ENCODE results near the gene CSF2.

Gene CSF2

GRCh38 chr5:132073231-132074013, at the start of gene CSF2:
Gene CSF2 (plus strand): TSS chr5:132073789. CDS start chr5:132073824, 35 bp downstream.
- no peak for DNase-seq (ENCODE audit: low read depth)

GRCh38 chr5:132024117-132024435, 49.5 kb upstream of the CSF2 start:
- no peak for DNase-seq (ENCODE audit: low read depth)

GRCh38 chr5:132024789-132025402, 48.7 kb upstream of the CSF2 start:
- no peak for DNase-seq (ENCODE audit: low read depth)

- DNase-seq (ENCODE audit: low read depth), result no peak
Measured at GRCh38 chr5:132025403-132025971, 48.1 kb upstream of the CSF2 start.

GRCh38 chr5:132026516-132027008, 47.0 kb upstream of the CSF2 start:
- no peak for DNase-seq (ENCODE audit: low read depth)

DNA sequence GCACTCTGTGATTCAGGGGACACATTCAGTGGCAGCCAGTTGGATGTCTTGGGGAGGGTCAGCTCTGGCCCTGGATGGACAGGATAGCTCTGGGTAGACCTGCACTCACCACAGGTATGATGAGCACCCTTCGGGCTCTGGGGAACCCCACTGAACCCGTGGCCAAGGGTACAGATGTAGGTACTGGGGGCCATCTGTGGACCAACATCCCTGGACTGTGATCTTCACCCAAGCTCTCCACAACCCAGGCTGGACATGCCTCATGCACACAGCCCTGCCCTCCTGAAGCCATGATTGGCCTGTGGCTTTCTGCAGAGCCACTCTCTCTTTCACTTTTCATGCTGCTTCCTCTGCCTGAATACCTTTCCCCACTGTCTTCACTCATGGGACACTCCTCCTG, 46.6 kb upstream of the CSF2 start:
- no peak for DNase-seq (ENCODE audit: low read depth)

GRCh38 chr5:132029609-132030330, 43.8 kb upstream of the CSF2 start:
- no peak for DNase-seq (ENCODE audit: low read depth)

DNA sequence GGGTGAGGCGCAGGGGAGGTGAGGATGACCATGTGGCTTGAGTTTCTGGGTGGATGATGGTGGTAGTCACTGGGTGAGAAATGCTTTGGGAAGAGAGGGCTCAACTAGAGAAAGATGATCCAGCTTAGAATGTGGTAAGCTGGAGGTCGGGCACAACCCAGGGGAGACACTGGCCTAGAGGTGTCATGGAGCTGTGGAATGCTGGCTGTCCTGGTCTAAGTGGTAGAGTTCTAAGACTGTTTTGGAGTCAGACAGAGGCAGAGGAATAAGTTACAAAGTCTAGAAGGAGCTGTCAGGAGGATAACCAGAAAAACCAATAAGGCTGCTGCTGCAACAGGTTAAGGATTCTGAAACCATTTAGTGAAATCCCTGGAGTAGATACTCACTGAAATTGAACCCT, 43.0 kb upstream of the CSF2 start:
- DNase-seq (ENCODE audit: low read depth), result no peak

DNA sequence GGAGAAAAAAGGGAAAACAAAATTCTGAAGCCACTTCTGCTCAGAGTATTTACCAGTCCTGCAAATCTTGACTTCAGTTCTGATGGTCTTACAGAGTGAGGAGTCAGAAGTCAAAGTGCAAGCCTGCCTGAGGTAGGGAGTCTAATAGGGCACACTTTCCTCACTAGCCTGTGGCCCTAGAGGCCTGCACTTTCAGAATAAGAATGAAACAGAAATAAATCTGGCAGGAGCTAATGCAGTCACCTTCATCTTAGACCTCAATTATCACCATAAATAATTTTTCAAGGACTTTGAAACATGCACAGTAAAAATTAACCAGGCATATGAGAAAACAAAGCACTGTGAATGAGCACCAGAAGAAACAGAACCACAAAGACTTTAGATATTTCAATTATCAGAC, 41.4 kb upstream of the CSF2 start:
- DNase-seq (ENCODE audit: low read depth), result no peak

DNA sequence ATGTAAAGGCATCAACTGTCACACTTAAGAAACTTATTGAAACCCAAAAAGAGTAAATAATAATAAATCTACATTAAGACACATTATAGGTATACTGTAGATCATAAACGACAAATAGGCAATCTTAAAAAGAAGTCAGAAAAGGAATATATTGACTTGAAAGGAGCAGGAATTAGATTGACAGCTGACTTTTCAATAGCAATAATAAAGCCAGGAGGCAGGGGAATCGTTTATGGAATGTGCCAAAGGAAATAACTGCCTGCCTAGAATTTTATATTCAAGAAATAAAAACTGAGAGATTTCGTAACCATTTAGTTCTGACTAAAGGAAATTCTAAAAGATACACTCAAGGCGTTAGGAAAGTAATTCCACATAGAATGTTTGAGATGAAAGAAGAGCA, 40.5 kb upstream of the CSF2 start:
- no peak for DNase-seq (ENCODE audit: low read depth)

DNA sequence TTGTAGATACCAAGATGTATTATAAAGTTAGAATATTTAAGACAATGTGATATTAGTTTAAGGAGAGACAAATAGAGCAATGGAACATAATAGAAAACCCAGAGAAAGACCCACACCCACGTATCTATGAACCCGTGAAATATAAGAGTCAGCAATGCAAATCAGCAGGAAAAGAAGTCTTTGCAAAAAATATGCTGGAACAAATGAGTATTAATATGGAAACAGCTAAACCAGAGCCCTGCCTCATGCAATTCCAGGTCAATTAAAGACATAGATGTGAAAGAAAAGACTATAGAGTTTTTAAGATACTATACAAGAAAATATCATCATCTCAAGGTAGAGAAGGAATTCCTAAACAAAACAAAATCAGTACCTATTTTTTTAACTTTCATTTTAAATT, 36.2 kb upstream of the CSF2 start:
- DNase-seq (ENCODE audit: low read depth), result no peak

GRCh38 chr5:132044207-132044606, 29.4 kb upstream of the CSF2 start:
- DNase-seq (ENCODE audit: low read depth), result no peak

GRCh38 chr5:132046880-132047299, 26.7 kb upstream of the CSF2 start:
- no peak for DNase-seq (ENCODE audit: low read depth)

GRCh38 chr5:132049093-132049492, 24.5 kb upstream of the CSF2 start:
- no peak for DNase-seq (ENCODE audit: low read depth)

DNA sequence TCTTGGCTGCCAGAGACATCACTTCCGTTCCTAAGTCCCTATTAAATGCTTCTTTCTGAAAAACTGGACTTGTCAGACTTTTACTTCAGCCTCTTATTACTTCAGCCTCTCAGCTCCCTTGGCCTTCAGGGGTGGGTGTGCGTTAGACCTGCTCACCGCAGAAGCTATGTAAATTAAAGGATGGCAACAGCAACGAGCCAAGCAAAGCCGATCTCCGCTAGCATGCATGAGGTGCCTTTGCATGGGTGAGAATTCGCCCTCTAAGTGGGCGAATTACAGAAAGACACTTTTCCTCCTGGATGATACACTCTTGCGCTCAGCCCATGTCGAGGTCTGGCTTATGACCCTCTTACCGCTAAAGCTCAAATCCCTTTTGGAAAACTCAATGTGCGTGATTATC, 24.0 kb upstream of the CSF2 start:
- no peak for DNase-seq (ENCODE audit: low read depth)

GRCh38 chr5:132050136-132050535, 23.5 kb upstream of the CSF2 start:
- DNase-seq (ENCODE audit: low read depth), result no peak

DNA sequence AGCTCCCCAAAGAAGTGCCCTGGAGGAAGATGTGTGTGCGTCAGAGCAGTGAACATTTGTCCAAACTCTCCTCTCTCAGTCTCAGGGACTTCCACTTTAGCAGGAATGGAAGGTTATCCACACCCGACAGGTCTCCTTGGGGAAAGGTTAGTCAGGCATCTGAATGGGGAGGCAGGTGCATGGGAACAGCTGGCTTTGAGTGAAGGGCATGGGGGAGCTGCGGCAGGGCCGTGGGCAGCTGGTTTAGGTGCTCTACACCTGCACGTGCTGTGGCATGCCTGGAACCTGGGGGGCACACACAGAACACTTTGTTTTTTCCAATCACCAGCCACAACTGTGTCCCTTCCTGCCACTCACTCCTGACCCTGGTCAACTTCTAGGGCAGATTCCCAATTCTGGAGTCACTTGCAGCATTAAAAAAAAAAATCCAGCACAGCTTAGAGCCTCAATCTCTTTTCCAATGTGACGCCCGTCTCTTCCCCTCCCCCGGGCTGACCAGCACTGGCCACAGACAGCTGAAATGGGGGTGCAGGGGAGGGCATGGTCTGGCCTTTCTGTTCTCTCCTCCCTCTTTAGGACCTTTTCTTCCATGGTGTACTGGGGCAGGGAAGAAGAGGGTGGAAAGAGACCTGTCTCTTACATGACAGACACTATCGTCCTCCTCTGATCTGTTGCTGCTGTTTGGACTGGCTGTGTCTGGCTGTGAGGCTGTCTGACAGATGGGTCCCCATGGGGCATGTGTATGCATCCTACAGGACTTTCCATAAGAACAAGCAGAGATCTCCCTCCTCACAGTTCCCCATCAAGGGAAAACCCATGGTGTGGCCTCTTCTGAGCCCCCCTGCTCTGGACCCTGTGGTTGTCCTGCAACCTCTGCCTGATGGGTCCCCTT, 22.7 kb upstream of the CSF2 start:
- no peak for DNase-seq (ENCODE audit: low read depth)

DNA sequence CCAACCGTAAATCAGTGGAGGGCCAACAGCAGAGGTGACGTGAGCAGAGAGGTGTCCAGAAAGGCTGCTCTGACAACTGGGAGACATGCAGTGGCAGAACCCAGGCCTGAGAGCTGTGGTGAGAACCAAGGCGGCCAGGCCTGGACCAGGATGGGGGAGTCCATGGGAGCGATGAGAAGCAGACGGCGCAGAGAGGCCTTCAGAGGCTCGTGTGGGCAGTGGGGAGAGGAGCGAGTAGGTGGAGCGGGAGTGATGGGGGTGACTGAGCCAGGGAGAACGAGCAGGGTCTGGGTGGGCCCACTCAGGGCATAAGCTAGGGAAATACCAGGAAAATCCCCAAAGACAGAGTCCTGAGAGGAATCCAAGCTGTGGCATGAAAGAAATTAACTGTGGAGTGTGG, 21.1 kb upstream of the CSF2 start:
- DNase-seq (ENCODE audit: low read depth), result no peak

DNA sequence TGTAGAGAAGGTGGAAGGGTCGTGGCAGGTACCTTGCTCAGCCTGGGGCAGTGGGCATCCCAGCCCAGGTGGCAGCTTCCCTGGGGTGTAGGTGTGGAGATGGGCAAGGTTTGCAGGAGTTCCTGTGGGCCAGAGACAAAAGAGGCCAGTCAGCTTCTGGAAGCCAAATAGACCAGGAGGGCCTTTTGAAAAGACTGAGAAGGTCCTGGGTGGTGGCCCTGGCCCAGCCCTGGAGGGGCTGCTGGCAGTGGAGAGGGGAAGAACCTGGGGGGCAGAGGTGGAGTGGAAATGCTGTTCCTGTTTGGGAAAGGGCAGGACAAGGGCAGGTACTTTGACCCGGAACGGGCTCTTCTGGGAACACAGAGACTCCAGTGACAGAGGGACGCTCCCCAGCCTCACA, 20.1 kb upstream of the CSF2 start:
- DNase-seq (ENCODE audit: low read depth), result no peak

DNA sequence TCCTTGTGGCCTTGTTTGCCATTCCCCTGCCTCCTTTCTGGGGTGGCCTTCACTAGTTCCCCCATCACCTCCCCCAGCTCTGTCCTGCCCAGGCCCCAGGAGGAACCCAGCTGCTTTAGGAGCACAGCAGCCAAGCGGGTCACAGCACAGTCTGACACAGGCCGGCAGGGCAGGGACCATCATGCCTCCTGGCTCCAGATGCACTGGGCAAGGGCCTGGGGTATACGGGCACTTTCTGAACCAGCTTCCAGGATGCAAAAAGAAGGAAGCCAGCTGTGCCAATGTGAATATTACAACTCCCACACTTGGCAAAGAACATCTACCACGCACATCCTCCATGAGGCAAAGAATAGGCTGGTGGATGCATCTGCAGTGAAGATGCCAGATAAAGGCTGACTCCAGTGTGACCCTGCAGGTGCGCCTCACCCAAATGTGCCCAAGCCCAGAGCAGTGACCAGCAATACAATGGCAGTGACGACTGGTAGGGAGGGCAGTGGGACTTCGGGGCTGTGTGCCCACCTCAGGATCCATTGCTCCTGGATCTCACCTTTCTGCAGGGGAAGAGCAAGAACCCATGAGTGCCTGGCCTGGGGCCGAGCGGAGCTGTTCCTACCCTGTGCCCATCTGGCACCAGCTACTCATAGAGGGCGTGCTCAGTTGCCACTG, 19.4 kb upstream of the CSF2 start:
- DNase-seq (ENCODE audit: low read depth), result no peak
